Ovary (tissue), 9 donors: ENCODE measurements around the gene PHLDB3. TPM values are rescaled to one million over a fixed set of nuclear protein-coding genes. Genes with fewer than 3 reads are reported as not detected.
A peak's percentile ranks its signal among the peaks of the same experiment; 100 is the strongest.

Source experiments
- DNase-seq, 5 donors: peaks; one replicate each; pipeline ENCODE4 v3.0.0-alpha.2; 2019 to 2020
- H3K27ac ChIP-seq, 2 donors: fragments of 200-600 bp; one replicate each; pipeline versions ENCODE4 v1.5.1 to v1.8.0; 2019 to 2022
- H3K27me3 ChIP-seq: fragments of 200-600 bp; one replicate; pipeline ENCODE4 v1.8.0; 2022
- H3K36me3 ChIP-seq: fragments of 200-600 bp; sonication (generic); one replicate; pipeline ENCODE4 v1.5.1; 2019
- H3K4me1 ChIP-seq: one replicate; pipeline ENCODE4 v1.8.1; 2013; ENCODE audit warnings: mild to moderate bottlenecking, moderate library complexity; ENCODE audit not compliant: insufficient read depth
- H3K4me3 ChIP-seq: fragments of 200-600 bp; sonication (generic); one replicate; pipeline ENCODE4 v1.5.1; 2017
- H3K9me3 ChIP-seq, 2 donors: fragments of 200-600 bp in 1 of 2; sonication (generic) in 1 of 2; one replicate each; pipeline versions ENCODE4 v1.5.1 to v1.8.1; 2013 to 2019; ENCODE audit warnings: mild to moderate bottlenecking in 1 of 2, moderate library complexity in 1 of 2
- CTCF ChIP-seq, 3 donors: fragments of 450-650 bp in 2 of 3; fragments of 200-600 bp in 1 of 3; IDR thresholded peaks; one replicate each; pipeline versions ENCODE4 v1.5.1 to v1.8.0; 2016 to 2022; ENCODE audit warnings: antibody characterized with exemption in 3 of 3, mild to moderate bottlenecking in 1 of 3
- EP300 ChIP-seq: sonication (generic); formaldehyde crosslinking; IDR thresholded peaks from one replicate; pipeline ENCODE4 v1.6.1; 2017; ENCODE audit warnings: antibody characterized with exemption
- POLR2A ChIP-seq: fragments of 450-650 bp; IDR thresholded peaks from one replicate; pipeline ENCODE4 v1.6.1; 2017; ENCODE audit warnings: antibody characterized with exemption, mild to moderate bottlenecking, moderate library complexity
- WGBS, 3 donors: extraction: QIAGEN DNeasy Blood & Tissue Kit in 1 of 3; methylation state at CpG; one replicate each; pipeline versions ENCODE4 v1.1.5 to v1.1.7; 2013 to 2017; 5-methylcytosine and 5-hydroxymethylcytosine counted together
- intact Hi-C, 4 donors: fragments of 100-400 bp; cut with DNase I; formaldehyde crosslinking; loops; one replicate each; pipeline versions ENCODE4 v1.11.0 to v1.15.1; 2022 to 2023
- polyA plus RNA-seq, 2 donors: library from polyadenylated mRNA; stranded (reverse); fragments of 200-250 nt in 1 of 2; fragments of 350-450 nt in 1 of 2; fragmentation: Illumina TruSeq in 1 of 2; extraction: RNeasy Lipid Tissue Mini Kit (QIAGEN cat#74804) in 1 of 2; gene quantifications; one replicate each; pipeline ENCODE4 v1.2.3, GENCODE V29; 2013 to 2014
- total RNA-seq, 7 donors: library from RNA; depleted of rRNA in 2 of 7; stranded (reverse); fragments of >200 nt in 2 of 7; fragmentation: NEBNext Ultra II Directional in 3 of 7; extraction: Animal tissue kit (Norgen Biotek cat#: 25700) in 3 of 7; gene quantifications; one replicate each; pipeline versions ENCODE4 v1.1.0 to v1.2.4, GENCODE V29; 2016 to 2023
- donor health status: DM: no; HTN: no; CAD: no; lungs with moderate emphysema.
- donor health status: DM: no; HTN: no; CAD: no.
- donor health status: Bipolar disorder and iron deficiency.
- donor health status: DM: yes; HTN: yes; CAD: no.
- donor health status: DM: no; HTN: no; CAD: no.
- donor health status: DM: yes; HTN: yes; CAD: no.

PHLDB3 gene
- total and polyA plus RNA-seq, 9 donors, result 1.4 to 29.7 (median 20.6) TPM

- DNase-seq, result no peak
- no peak for TF ChIP-seq CTCF (IDR thresholded peaks at IDR 0.05)
- no peak for TF ChIP-seq POLR2A
- no peak for TF ChIP-seq EP300
- H3K4me3 ChIP-seq, result no peak overlapping the region
- no peaks in the 10 kb centered on the region for H3K27me3 ChIP-seq
- 94 to 97% (median 97%) methylated on average over 3 of the region's 3 CpGs for WGBS, 3 donors
- no peak overlapping the region for H3K27ac ChIP-seq
- H3K9me3 ChIP-seq, result no peaks in the 10 kb centered on the region
- H3K4me1 ChIP-seq, result no peaks in the 10 kb centered on the region
- intact Hi-C loops, result no loop called here
- no peaks in the 10 kb centered on the region for H3K36me3 ChIP-seq
These were observed 24.0 kb downstream of the PHLDB3 start for GRCh38 chr19:43480574-43480973.

- DNase-seq, result no peak
- intact Hi-C loops, result no loop called here
- Histone ChIP-seq H3K4me1 (no peaks in the 10 kb centered on the region), H3K27me3 (no peaks in the 10 kb centered on the region), H3K9me3 (no peaks in the 10 kb centered on the region), H3K4me3 (no peak overlapping the region), H3K27ac (no peak overlapping the region), H3K36me3 (no peaks in the 10 kb centered on the region)
- TF ChIP-seq CTCF (IDR thresholded peaks at IDR 0.05) (no peak), POLR2A (no peak), EP300 (no peak)
- 92 to 94% (median 92%) methylated on average over 4 of the region's 4 CpGs for WGBS, 3 donors
These were observed 24.5 kb downstream of the PHLDB3 start for GRCh38 chr19:43479961-43480561.

GRCh38 chr19:43479226-43479625, 25.3 kb downstream of the PHLDB3 start:
- Histone ChIP-seq H3K27me3 (no peaks in the 10 kb centered on the region), H3K4me3 (no peak overlapping the region), H3K36me3 (no peaks in the 10 kb centered on the region), H3K27ac (no peak overlapping the region), H3K9me3 (no peaks in the 10 kb centered on the region), H3K4me1 (no peaks in the 10 kb centered on the region)
- DNase-seq, result no peak
- 87 to 94% (median 93%) methylated on average over 15 of the region's 15 CpGs for WGBS, 3 donors
- TF ChIP-seq EP300 (no peak), POLR2A (no peak), CTCF (IDR thresholded peaks at IDR 0.05) (no peak)
- intact Hi-C loops, result no loop called here

- WGBS, 3 donors, result 91 to 96% (median 92%) methylated on average over 3 of the region's 3 CpGs
- H3K4me3 ChIP-seq, result no peak overlapping the region
- H3K9me3 ChIP-seq, result no peaks in the 10 kb centered on the region
- DNase-seq, result no peak
- H3K27ac ChIP-seq, result no peak overlapping the region
- intact Hi-C loops, result no loop called here
- TF ChIP-seq POLR2A (no peak), CTCF (IDR thresholded peaks at IDR 0.05) (no peak), EP300 (no peak)
- no peaks in the 10 kb centered on the region for H3K27me3 ChIP-seq
- no peaks in the 10 kb centered on the region for H3K4me1 ChIP-seq
- H3K36me3 ChIP-seq, result no peaks in the 10 kb centered on the region
These were observed 26.2 kb downstream of the PHLDB3 start for GRCh38 chr19:43478323-43478722.

- Histone ChIP-seq H3K4me1 (no peaks in the 10 kb centered on the region), H3K9me3 (no peaks in the 10 kb centered on the region), H3K27ac (peak overlapping the region in 1 of 2 donors; percentile 80), H3K4me3 (no peak overlapping the region), H3K36me3 (no peaks in the 10 kb centered on the region), H3K27me3 (no peaks in the 10 kb centered on the region)
- TF ChIP-seq POLR2A, result no peak
- TF ChIP-seq CTCF (IDR thresholded peaks at IDR 0.05), result no peak
- TF ChIP-seq EP300, result no peak
- intact Hi-C loops, result no loop called here
- no peak for DNase-seq
These were observed 27.9 kb downstream of the PHLDB3 start for GRCh38 chr19:43476606-43477005.
